ENCODE results near the gene CNGB1.
"Not testable (repeated sequence)": the region's sequence is repeated elsewhere in the genome, so short reads cannot be mapped to it uniquely, and the experiment has no call there.

CNGB1 gene

GRCh38 chr16:57846931-57847330 is 124.0 kb downstream of the CNGB1 start:
- not testable (repeated sequence) for DNase-seq

DNA sequence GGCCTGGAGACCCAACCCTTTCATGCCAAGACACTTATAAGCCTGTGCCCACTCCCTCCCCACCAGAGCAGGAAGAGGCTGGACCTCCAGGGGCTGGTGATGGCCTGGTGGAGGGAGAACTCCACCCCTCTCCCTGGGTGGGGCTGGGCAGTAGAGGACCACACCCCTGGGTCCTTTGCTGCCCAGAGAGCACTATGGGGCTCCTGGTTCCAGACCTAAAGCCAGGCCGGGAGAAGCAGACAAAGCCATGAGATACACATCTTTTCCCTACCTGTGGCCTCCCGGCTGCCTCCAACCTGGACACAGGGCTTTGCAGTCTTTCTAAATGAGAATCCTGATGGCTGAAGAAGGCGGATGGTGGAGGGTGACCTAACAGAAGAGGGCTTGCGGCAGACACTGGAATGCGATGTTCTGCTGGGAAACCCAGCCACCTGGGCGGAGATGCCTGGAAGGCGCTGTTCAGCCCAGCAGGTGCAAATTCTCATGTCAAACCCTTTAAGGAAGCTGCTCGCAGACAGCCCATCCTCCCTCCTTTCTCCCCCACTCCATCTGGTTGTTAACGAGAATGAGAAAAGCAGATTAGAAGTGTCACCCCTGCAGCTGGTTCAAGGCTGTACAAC is 124.7 kb downstream of the CNGB1 start:
- no peak for DNase-seq

GRCh38 chr16:57845115-57845514 is 125.8 kb downstream of the CNGB1 start:
- no peak for DNase-seq

DNA sequence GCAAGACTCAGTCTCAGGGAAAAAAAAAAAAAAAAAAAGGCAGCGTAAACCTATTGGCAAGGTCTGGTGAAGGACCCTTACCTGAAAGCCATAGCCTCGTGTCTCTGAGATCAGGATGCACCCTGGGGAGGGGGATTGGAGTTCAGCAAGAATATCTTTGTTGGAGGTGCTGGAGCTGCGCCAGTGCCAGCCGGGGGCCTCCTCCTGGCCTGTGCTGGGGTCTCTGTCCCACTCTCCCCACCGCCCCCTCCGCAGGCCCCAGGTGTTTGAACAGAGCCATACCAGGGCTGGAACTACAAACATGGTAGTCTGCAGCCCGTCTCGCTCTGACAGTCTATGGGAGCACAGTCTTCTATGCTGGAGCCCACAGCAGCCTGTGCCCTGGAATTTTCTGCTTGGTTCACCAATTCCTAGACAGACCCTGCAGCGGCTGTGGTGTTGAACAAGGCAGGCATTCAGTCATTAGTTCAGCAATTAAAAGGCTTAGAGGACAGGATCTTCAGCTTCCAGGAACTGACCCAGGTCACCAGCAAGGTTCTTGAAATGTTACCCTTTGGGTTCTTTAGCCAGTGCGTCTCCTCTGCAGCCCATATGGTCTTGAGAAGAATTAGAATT is 126.4 kb downstream of the CNGB1 start:
- DNase-seq = no peak

GRCh38 chr16:57843400-57843799 is 127.5 kb downstream of the CNGB1 start:
- DNase-seq = no peak

DNA sequence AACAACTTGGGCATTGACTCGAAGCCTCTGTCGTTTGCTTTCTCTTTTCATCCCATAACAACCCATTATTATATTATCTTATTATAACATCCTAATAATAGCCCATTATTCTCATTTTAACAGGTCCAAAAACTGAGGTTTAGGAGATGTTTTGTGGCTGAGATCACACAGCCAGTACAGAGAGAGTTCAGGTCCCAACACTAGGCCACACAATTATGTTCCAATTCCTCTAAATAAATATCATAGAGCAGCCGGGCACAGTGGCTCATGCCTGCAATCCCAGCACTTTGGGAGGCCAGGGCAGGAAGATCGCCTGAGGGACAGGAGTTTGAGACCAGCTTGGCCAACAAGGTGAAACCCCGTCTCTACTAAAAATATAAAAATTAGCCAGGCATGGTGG is 128.3 kb downstream of the CNGB1 start:
- no peak for DNase-seq

GRCh38 chr16:57840833-57841232 is 130.1 kb downstream of the CNGB1 start:
- no peak for DNase-seq

- no peak for DNase-seq
These were observed 132.8 kb downstream of the CNGB1 start for GRCh38 chr16:57838161-57838560.

GRCh38 chr16:57837305-57838125 is 133.4 kb downstream of the CNGB1 start:
- DNase-seq = no peak

GRCh38 chr16:57835439-57835838 is 135.5 kb downstream of the CNGB1 start:
- DNase-seq = not testable (repeated sequence)

DNA sequence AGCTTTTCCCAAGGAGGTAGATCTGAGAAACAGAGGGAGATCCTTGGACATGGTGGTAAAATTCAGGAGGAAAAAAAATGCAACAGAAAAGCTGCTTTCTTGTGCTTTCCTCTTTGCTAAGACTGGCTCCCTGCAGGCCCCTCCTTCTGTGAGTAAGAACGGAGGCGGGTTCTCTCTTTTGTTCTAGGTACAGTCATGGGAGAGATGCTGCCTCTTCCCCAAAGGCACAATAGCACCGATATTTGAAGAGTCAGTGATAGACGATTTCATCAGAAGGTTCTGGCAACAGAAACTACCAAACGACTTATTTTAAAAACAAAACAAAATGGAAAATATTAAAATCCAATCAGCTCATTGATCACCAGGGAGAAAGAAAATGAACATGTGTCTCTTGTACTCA is 136.0 kb downstream of the CNGB1 start:
- DNase-seq = no peak
